ENCODE measurements around the gene SLCO2B1.

The SLCO2B1 gene

GRCh38 chr11:75191330-75191717 is 40.4 kb downstream of the SLCO2B1 start:
- Histone ChIP-seq H3K27me3 (ENCODE audit: control insufficient read depth in 2 of 2, insufficient read depth in 2 of 2, low read length in 2 of 2) (no peaks in the 10 kb centered on the region), H3K27ac (ENCODE audit: low read depth in 2 of 2, low read length in 2 of 2) (peak overlapping the region in 1 of 2 donors; percentile 16), H3K9me3 (ENCODE audit: control insufficient read depth in 2 of 2, low read length in 2 of 2) (no peaks in the 10 kb centered on the region), H3K9ac (ENCODE audit: low read depth in 1 of 2, low read length in 2 of 2) (no peak overlapping the region), H3K4me1 (ENCODE audit: control insufficient read depth in 2 of 2, insufficient read depth in 2 of 2, low read length in 2 of 2) (peaks cover 4 to 7% of the 10 kb centered on the region in 2 donors), H3K4me3 (ENCODE audit: low read length in 2 of 2) (no peak overlapping the region), H3K36me3 (ENCODE audit: control insufficient read depth in 2 of 2, insufficient read depth in 2 of 2, low read length in 2 of 2) (peaks cover 6 to 14% of the 10 kb centered on the region in 2 donors)

GRCh38 chr11:75193271-75193670 is 42.4 kb downstream of the SLCO2B1 start:
- no peak overlapping the region for H3K9ac ChIP-seq (ENCODE audit: low read depth in 1 of 2, low read length in 2 of 2)

GRCh38 chr11:75193711-75194110 is 42.8 kb downstream of the SLCO2B1 start:
- H3K27me3 ChIP-seq (ENCODE audit: control insufficient read depth in 2 of 2, insufficient read depth in 2 of 2, low read length in 2 of 2), result no peaks in the 10 kb centered on the region
- H3K27ac ChIP-seq (ENCODE audit: low read depth in 2 of 2, low read length in 2 of 2), result no peak overlapping the region
- H3K36me3 ChIP-seq (ENCODE audit: control insufficient read depth in 2 of 2, insufficient read depth in 2 of 2, low read length in 2 of 2), result peaks cover 15% of the 10 kb centered on the region in 2 donors
- peaks cover 4 to 9% of the 10 kb centered on the region in 2 donors for H3K4me1 ChIP-seq (ENCODE audit: control insufficient read depth in 2 of 2, insufficient read depth in 2 of 2, low read length in 2 of 2)
- H3K9ac ChIP-seq (ENCODE audit: low read depth in 1 of 2, low read length in 2 of 2), result no peak overlapping the region
- H3K4me3 ChIP-seq (ENCODE audit: low read length in 2 of 2), result no peak overlapping the region
- H3K9me3 ChIP-seq (ENCODE audit: control insufficient read depth in 2 of 2, low read length in 2 of 2), result no peaks in the 10 kb centered on the region

More at GRCh38 chr11:75193271-75193670, 42.4 kb downstream of the SLCO2B1 start:
- Histone ChIP-seq H3K4me1 (ENCODE audit: control insufficient read depth in 2 of 2, insufficient read depth in 2 of 2, low read length in 2 of 2) (peaks cover 4 to 9% of the 10 kb centered on the region in 2 donors), H3K27me3 (ENCODE audit: control insufficient read depth in 2 of 2, insufficient read depth in 2 of 2, low read length in 2 of 2) (no peaks in the 10 kb centered on the region), H3K4me3 (ENCODE audit: low read length in 2 of 2) (no peak overlapping the region), H3K9me3 (ENCODE audit: control insufficient read depth in 2 of 2, low read length in 2 of 2) (no peaks in the 10 kb centered on the region), H3K27ac (ENCODE audit: low read depth in 2 of 2, low read length in 2 of 2) (no peak overlapping the region), H3K36me3 (ENCODE audit: control insufficient read depth in 2 of 2, insufficient read depth in 2 of 2, low read length in 2 of 2) (peaks cover 15% of the 10 kb centered on the region in 2 donors)

GRCh38 chr11:75194147-75194546 is 43.2 kb downstream of the SLCO2B1 start:
- H3K4me3 ChIP-seq (ENCODE audit: low read length in 2 of 2), result no peak overlapping the region
- peaks cover 15% of the 10 kb centered on the region in 2 donors for H3K36me3 ChIP-seq (ENCODE audit: control insufficient read depth in 2 of 2, insufficient read depth in 2 of 2, low read length in 2 of 2)
- peaks cover 4 to 9% of the 10 kb centered on the region in 2 donors for H3K4me1 ChIP-seq (ENCODE audit: control insufficient read depth in 2 of 2, insufficient read depth in 2 of 2, low read length in 2 of 2)
- H3K9ac ChIP-seq (ENCODE audit: low read depth in 1 of 2, low read length in 2 of 2), result no peak overlapping the region
- no peaks in the 10 kb centered on the region for H3K9me3 ChIP-seq (ENCODE audit: control insufficient read depth in 2 of 2, low read length in 2 of 2)
- no peak overlapping the region for H3K27ac ChIP-seq (ENCODE audit: low read depth in 2 of 2, low read length in 2 of 2)
- H3K27me3 ChIP-seq (ENCODE audit: control insufficient read depth in 2 of 2, insufficient read depth in 2 of 2, low read length in 2 of 2), result no peaks in the 10 kb centered on the region

GRCh38 chr11:75195167-75195962 is 44.5 kb downstream of the SLCO2B1 start:
- no peak overlapping the region for H3K4me3 ChIP-seq (ENCODE audit: low read length in 2 of 2)
- H3K9ac ChIP-seq (ENCODE audit: low read depth in 1 of 2, low read length in 2 of 2), result no peak overlapping the region
- peaks cover 4 to 9% of the 10 kb centered on the region in 2 donors for H3K4me1 ChIP-seq (ENCODE audit: control insufficient read depth in 2 of 2, insufficient read depth in 2 of 2, low read length in 2 of 2)
- no peak overlapping the region for H3K27ac ChIP-seq (ENCODE audit: low read depth in 2 of 2, low read length in 2 of 2)
- no peaks in the 10 kb centered on the region for H3K9me3 ChIP-seq (ENCODE audit: control insufficient read depth in 2 of 2, low read length in 2 of 2)
- peaks cover 18 to 20% of the 10 kb centered on the region in 2 donors for H3K36me3 ChIP-seq (ENCODE audit: control insufficient read depth in 2 of 2, insufficient read depth in 2 of 2, low read length in 2 of 2)
- no peaks in the 10 kb centered on the region for H3K27me3 ChIP-seq (ENCODE audit: control insufficient read depth in 2 of 2, insufficient read depth in 2 of 2, low read length in 2 of 2)

- Histone ChIP-seq H3K27ac (ENCODE audit: low read depth in 2 of 2, low read length in 2 of 2) (no peak overlapping the region), H3K27me3 (ENCODE audit: control insufficient read depth in 2 of 2, insufficient read depth in 2 of 2, low read length in 2 of 2) (no peaks in the 10 kb centered on the region), H3K9ac (ENCODE audit: low read depth in 1 of 2, low read length in 2 of 2) (no peak overlapping the region), H3K4me1 (ENCODE audit: control insufficient read depth in 2 of 2, insufficient read depth in 2 of 2, low read length in 2 of 2) (peaks cover 0 to 3% of the 10 kb centered on the region in 2 donors), H3K36me3 (ENCODE audit: control insufficient read depth in 2 of 2, insufficient read depth in 2 of 2, low read length in 2 of 2) (peaks cover 20 to 24% of the 10 kb centered on the region in 2 donors), H3K9me3 (ENCODE audit: control insufficient read depth in 2 of 2, low read length in 2 of 2) (no peaks in the 10 kb centered on the region), H3K4me3 (ENCODE audit: low read length in 2 of 2) (no peak overlapping the region)
Observed at GRCh38 chr11:75196426-75196825, 45.5 kb downstream of the SLCO2B1 start.

- H3K27me3 ChIP-seq (ENCODE audit: control insufficient read depth in 2 of 2, insufficient read depth in 2 of 2, low read length in 2 of 2), result no peaks in the 10 kb centered on the region
- H3K4me3 ChIP-seq (ENCODE audit: low read length in 2 of 2), result no peak overlapping the region
- H3K9ac ChIP-seq (ENCODE audit: low read depth in 1 of 2, low read length in 2 of 2), result no peak overlapping the region
- H3K27ac ChIP-seq (ENCODE audit: low read depth in 2 of 2, low read length in 2 of 2), result no peak overlapping the region
- H3K4me1 ChIP-seq (ENCODE audit: control insufficient read depth in 2 of 2, insufficient read depth in 2 of 2, low read length in 2 of 2), result peaks cover 0 to 3% of the 10 kb centered on the region in 2 donors
- H3K36me3 ChIP-seq (ENCODE audit: control insufficient read depth in 2 of 2, insufficient read depth in 2 of 2, low read length in 2 of 2), result peaks cover 23 to 24% of the 10 kb centered on the region in 2 donors
- H3K9me3 ChIP-seq (ENCODE audit: control insufficient read depth in 2 of 2, low read length in 2 of 2), result no peaks in the 10 kb centered on the region
Observed at GRCh38 chr11:75197512-75198277, 46.8 kb downstream of the SLCO2B1 start.

- Histone ChIP-seq H3K36me3 (ENCODE audit: control insufficient read depth in 2 of 2, insufficient read depth in 2 of 2, low read length in 2 of 2) (peaks cover 22 to 23% of the 10 kb centered on the region in 2 donors), H3K4me1 (ENCODE audit: control insufficient read depth in 2 of 2, insufficient read depth in 2 of 2, low read length in 2 of 2) (peaks cover 0 to 3% of the 10 kb centered on the region in 2 donors), H3K27ac (ENCODE audit: low read depth in 2 of 2, low read length in 2 of 2) (no peak overlapping the region)
Observed at GRCh38 chr11:75198278-75198973, 47.5 kb downstream of the SLCO2B1 start.

GRCh38 chr11:75199412-75199955 is 48.6 kb downstream of the SLCO2B1 start:
- Histone ChIP-seq H3K9me3 (ENCODE audit: control insufficient read depth in 2 of 2, low read length in 2 of 2) (no peaks in the 10 kb centered on the region), H3K36me3 (ENCODE audit: control insufficient read depth in 2 of 2, insufficient read depth in 2 of 2, low read length in 2 of 2) (peaks cover 19 to 21% of the 10 kb centered on the region in 2 donors), H3K4me1 (ENCODE audit: control insufficient read depth in 2 of 2, insufficient read depth in 2 of 2, low read length in 2 of 2) (peaks cover 0 to 4% of the 10 kb centered on the region in 2 donors), H3K27ac (ENCODE audit: low read depth in 2 of 2, low read length in 2 of 2) (no peak overlapping the region), H3K9ac (ENCODE audit: low read depth in 1 of 2, low read length in 2 of 2) (no peak overlapping the region), H3K27me3 (ENCODE audit: control insufficient read depth in 2 of 2, insufficient read depth in 2 of 2, low read length in 2 of 2) (no peaks in the 10 kb centered on the region), H3K4me3 (ENCODE audit: low read length in 2 of 2) (no peak overlapping the region)

More at GRCh38 chr11:75198278-75198973, 47.5 kb downstream of the SLCO2B1 start:
- no peaks in the 10 kb centered on the region for H3K27me3 ChIP-seq (ENCODE audit: control insufficient read depth in 2 of 2, insufficient read depth in 2 of 2, low read length in 2 of 2)
- H3K9ac ChIP-seq (ENCODE audit: low read depth in 1 of 2, low read length in 2 of 2), result no peak overlapping the region
- no peak overlapping the region for H3K4me3 ChIP-seq (ENCODE audit: low read length in 2 of 2)
- no peaks in the 10 kb centered on the region for H3K9me3 ChIP-seq (ENCODE audit: control insufficient read depth in 2 of 2, low read length in 2 of 2)
